GM18867 (cell line): ENCODE results near the gene POU6F2.

Experiments used
- ATAC-seq: cut with Tn5 transposase; IDR thresholded peaks from one replicate; pipeline ENCODE4 v1.9.1; 2021; ENCODE audit warnings: mild to moderate bottlenecking, moderate library complexity; ENCODE audit not compliant: unreplicated experiment

POU6F2 gene

GRCh38 chr7:39429421-39429820 is 451.7 kb downstream of the POU6F2 start:
- ATAC-seq: no peak

GRCh38 chr7:39430441-39430840 is 452.7 kb downstream of the POU6F2 start:
- ATAC-seq: no peak

DNA sequence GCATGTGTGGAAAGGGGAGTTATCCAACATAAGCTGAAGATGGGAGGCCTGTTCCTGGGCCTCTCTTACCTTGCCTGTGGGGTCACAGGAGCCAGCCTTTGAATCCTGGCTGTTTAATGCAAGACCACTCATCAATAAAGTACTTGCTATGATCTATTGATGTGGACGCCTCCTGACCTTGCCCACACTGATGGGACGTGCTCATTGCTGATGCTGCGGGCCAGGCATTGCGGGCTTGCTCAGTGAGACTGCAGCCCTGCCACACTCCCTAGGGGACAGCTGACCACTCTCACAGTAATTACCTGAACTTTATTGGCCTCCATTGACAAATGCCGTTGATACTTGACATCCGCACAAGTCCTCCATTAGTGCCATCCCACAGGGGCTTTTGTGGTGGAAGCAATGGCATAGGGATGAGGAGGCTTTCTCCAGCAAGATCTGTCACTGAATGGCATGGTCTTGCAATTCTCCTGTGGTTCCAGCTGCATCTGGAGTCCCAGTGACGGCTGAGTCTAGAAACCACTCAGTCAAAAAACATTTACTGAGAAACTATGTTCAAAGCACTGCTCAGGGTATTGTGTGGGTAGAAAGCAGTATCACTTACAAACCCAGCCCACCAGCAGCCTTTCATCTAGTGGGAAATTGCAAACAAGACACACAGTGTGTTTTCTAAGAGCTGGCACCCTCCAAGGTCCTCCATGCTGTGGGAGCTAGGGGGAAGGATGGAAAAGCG is 453.4 kb downstream of the POU6F2 start:
- no peak for ATAC-seq

DNA sequence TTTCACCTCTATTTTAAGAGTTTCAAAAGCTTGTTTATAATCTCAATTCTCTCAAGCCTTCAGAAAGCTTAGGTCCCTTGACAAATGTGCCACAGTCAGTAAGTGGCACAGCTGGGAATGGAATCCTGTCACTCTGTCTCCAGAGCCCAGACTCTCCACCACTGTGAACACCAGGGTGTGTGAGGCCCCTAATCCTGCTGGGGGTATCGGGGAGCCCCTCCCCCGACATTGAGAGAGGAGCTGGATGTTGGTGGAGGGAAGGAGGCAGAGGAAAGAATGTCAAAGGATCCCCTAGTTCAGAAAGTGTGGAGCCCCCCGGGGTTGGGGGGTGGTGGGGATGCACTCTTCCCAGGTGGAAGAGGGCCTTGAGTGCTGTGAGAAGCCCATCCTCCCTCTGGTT is 454.7 kb downstream of the POU6F2 start:
- no peak for ATAC-seq

GRCh38 chr7:39432807-39433416 is 455.2 kb downstream of the POU6F2 start:
- ATAC-seq: no peak

GRCh38 chr7:39433550-39433949 is 455.8 kb downstream of the POU6F2 start:
- no peak for ATAC-seq

- no peak for ATAC-seq
Observed at GRCh38 chr7:39434012-39434411, 456.3 kb downstream of the POU6F2 start.

GRCh38 chr7:39446546-39446945 is 468.8 kb downstream of the POU6F2 start:
- no peak for ATAC-seq

DNA sequence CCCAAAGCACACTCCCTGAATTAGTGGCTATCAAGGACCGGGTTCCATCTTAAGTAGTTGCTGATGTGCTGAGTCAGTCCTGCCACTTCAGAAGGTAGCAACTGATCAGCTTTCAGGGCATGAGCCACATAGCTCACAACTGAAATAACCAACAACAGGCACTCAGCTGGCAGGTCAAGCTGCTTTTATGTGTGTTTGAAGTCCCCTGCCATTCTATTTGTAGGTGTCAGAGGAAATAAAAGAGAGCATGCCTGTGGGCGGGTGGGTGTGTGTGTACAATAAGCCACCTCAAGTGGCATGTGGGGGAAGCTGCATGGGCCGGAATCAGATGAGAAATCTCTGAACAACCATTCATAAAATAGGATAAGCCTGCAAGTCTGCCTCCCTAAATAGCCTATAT is 474.2 kb downstream of the POU6F2 start:
- ATAC-seq: no peak

DNA sequence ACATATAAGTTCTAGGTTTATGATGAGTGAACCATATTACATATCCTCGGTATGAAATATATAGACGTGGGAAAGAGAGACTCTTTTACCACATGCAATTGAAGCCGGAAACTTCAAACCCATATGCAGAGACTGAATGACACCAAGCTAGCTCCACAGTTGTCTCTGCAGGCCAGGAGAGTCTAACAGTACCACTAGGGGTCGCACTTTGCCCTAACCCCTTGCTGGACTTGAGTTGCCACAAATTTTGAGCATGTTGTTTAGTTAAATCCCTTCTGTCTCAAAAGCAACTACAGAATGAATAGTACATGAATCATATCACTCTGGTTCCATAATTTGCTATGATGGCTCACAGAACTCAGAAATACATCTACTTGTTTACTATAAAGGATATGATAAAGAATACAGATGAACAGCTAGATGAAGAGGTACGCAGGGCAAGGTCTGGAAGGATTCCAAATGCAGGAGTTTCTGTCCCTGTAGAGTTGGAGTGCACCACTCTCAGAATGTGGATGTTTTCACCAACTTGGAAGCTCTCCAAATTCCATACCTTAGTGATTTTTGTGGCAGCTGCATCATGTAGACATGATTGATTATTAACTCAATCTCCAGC is 476.1 kb downstream of the POU6F2 start:
- peak; percentile 96 for ATAC-seq

DNA sequence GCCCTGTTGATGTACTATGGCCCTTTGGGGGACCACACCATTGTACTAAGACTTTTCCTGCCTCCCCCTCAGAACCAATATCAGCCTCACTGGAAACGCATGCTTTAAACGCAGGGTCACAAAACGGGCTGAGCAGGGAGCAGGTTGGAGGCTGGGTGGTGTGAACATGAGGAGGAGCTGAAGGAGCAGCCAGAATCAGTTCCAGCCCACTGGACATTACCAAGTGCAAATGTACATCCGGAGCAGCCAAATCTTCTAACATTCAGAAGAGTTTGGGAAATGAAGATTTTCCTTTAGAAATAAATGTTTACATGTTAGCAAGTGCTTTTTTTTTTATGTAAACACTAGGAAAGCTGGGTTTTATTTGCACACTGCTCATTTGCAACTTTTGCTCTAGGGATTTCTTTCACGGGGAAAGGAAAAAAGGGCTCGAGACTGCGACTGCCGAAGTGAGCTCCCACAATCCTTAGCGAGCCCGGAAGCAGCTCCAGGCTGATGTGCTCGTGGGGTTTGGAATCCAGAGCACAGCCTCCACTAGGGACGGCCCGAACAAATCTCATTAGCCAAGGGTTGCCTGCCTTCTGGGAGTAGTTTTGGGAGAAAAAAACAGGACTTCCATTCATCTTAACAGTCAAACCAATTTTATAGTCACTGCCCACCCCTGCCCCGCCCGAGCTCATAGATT is 480.5 kb downstream of the POU6F2 start:
- ATAC-seq: no peak

DNA sequence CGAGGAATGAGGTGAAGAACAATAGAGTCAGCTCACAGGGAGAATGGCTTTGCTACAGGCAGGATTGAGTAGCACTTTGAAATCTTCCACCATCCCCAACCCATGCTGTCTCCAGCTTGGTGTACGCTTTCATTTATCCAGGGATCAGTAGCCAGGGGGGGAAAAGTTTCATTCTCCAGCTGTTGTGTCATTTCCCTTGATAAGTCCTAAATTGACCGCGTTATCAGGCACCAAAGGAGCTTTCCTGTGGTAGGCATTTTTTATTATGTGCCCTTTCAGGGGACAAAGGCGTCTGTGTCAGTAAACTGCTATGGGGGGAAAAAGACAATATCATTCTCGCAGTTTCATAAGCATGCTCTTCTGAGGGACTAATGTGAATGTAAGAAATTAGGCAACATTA is 481.9 kb downstream of the POU6F2 start:
- no peak for ATAC-seq

- no peak for ATAC-seq
Observed at GRCh38 chr7:39460486-39460885, 482.8 kb downstream of the POU6F2 start.

DNA sequence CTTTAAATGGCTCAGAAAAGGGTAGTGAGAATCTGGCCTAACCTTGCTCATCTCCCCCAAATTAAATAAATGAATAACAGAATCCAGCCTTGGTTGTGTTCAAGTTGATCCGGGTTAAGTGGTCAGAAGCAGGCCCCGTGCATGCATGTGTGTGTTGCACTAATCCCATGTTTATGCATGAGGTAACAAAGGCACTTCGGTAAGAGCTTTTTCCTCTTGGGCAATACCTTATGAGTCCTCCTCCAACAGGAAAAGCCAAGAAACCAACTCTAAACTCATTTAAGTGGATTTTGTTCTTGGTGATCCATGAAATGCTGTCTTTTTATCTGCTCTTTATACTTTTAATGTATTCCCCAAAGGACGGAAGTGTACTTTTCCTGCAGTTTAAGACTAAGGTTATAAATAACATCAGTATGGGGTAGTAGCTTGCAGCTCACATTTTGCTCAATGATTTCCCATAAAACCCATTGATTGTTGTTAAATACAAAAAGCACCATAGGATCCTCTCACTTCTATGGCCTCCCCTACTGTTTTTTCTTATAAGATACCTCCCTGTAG is 483.6 kb downstream of the POU6F2 start:
- ATAC-seq: no peak

GRCh38 chr7:39463252-39463651 is 485.5 kb downstream of the POU6F2 start:
- no peak for ATAC-seq

- peak; percentile 14 for ATAC-seq
Observed at GRCh38 chr7:39464350-39465054, 486.8 kb downstream of the POU6F2 start.

GRCh38 chr7:39465055-39465929 is 487.6 kb downstream of the POU6F2 start:
- peak; percentile 93 for ATAC-seq

GRCh38 chr7:39468261-39468660 is 490.6 kb downstream of the POU6F2 start:
- ATAC-seq: no peak

DNA sequence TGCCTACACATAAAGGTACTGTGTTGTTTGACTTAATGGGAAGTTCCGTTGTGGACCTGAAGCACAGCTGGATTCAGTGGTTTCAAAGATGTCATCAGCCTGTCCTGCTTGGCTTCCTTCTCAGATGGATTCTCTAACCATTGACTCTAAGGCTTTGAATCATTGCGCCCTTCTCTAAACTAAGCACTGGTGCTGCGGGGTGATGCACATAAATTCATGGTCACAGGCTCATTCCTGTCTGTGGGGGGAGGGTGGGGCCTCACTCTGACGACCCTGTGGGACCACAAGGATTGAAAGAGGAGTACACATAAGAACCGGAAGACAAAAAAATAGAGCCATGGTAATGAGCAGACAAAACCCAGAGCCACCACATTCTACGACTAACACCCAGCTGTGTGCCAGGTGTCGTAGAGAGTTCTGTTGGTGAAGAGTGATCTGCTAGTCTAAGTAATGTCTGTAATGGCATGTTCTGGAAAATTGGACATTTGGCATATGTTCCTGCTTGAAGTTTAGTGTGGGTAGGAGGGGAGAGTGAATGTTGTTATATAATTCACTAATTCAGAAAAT is 491.2 kb downstream of the POU6F2 start:
- ATAC-seq: no peak
